Stimulated activated CD8-positive, alpha-beta memory T cell treated with anti-CD3 and anti-CD28 coated beads, Interleukin-4, amount 100 ng/mL, for 1 hour (primary cell): ENCODE results near the gene SERTAD1.

Source experiments
- DNase-seq, 2 donors: peaks; one replicate each; pipeline ENCODE4 v3.0.0-alpha.2; 2020; ENCODE audit warnings: low read depth in 2 of 2, low spot score in 1 of 2

Gene SERTAD1

DNA sequence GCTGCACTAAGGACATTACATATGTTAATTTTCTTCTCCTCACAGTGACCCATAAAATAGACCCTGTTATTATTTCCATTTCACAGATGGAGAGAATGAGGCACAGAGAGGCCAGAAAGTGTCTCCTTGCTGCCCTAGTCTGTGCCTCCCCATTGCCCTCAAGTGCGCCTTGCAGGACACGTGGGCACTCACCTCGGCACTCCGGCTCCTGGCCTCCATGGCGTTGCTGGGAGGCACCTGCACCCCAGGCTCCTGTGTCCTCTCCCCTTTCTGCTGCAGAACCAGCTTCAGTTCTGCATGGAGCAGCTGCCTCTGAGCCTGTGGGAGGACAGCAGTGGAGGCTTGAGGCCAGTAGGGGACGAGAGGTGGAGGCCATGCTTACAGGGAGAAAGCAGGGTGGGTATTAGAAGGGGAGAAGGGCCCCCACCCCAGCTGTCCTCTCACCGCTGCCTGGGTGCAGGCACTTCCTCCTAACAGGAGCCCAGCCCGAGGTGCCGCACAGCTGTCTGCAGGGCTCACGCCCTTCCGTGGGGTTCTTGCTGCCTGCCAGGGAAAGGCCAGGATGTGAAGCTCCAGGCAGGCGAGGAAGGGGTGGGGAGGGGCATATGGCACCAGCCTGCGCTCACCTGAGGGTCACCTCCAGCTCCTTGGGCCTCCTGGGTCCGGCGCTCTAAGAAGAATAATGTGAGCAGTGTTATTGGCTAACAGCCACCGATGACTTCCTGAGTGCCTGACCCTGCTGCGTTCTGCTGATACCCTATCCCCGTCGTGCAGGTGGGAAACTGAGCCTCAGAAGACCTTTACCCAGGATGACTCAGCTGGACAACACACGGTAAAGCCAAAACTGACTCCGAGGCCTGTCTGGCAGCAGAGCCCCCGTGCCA, 17.8 kb downstream of the SERTAD1 start:
- DNase-seq = no peak

DNA sequence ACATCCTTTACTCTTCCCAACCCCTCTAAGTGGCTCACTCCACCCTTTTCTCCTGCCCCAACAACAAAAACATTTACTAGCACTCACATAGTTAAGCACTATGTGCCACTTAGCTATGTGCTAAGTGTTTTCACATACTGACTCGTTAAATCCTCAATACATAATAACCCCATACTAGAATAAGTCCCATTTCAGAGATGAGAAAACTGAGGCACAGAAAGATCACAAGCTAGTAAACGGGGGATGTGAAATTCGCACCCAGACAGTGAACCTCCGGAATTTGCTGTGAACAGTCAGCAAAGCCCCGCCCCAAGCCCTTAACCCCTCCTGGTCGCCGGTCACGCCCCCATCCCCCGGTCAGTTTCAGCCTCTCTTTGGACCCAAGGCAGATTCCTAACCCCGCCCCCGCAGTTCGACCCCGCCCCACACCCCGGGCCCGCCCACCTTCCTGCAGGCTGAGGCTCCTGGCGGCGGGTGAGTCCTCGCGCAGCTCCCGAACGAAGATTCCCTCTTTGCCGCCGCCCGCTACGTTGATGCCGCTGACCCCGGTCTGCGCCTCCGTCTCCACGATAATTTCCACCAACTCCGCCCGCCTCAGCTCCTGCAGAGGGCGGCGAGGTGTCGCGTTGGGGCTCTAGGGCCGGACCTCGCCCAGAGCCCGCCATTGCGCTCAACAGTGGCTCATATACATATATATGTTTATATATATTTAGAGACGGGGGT, 22.4 kb downstream of the SERTAD1 start:
- DNase-seq = peak; percentile 55 to 58

DNA sequence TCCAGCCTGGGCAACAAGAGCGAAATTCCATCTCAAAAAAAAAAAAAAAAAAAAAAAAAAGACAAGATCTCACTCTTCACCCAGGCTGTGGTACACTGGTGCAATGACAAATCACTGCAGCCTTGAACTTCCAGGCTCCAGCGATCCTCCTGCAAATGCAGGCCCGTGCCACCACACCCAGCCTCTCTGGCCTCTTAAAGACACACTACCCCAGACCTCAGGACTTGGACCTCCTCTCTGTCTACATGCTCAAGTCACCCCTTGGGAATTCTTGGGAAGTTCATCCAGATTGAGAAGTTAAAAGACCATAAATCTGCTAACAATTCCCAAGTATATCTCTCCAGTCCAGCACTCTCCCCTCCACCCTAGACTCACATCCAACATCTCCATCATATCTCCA, 25.2 kb downstream of the SERTAD1 start:
- no peak for DNase-seq

- DNase-seq = peak in 1 of 2 donors; percentile 27
Measured at GRCh38 chr19:40398417-40399131, 27.2 kb downstream of the SERTAD1 start.

- no peak for DNase-seq
Measured at GRCh38 chr19:40397568-40397906, 28.3 kb downstream of the SERTAD1 start.

- DNase-seq = no peak
Measured at GRCh38 chr19:40396886-40397567, 28.8 kb downstream of the SERTAD1 start.

DNA sequence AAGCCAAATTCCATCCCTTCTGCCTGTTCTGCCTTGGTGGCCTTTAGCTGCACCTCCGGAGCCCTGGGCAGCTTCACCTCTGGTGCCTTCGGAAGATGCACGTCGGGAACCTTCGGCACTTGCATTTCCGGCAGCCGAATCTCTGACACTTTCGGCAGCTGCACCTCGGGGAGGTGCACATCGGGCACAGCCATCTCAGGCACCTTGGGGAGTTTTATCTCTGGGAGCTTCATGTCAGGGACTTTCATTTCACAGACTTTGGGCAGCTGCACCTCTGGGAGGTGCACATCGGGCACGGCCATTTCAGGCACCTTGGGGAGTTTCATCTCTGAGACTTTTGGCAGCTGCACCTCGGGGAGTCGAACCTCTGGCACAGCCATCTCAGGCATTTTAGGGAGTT, 29.8 kb downstream of the SERTAD1 start:
- no peak for DNase-seq

DNA sequence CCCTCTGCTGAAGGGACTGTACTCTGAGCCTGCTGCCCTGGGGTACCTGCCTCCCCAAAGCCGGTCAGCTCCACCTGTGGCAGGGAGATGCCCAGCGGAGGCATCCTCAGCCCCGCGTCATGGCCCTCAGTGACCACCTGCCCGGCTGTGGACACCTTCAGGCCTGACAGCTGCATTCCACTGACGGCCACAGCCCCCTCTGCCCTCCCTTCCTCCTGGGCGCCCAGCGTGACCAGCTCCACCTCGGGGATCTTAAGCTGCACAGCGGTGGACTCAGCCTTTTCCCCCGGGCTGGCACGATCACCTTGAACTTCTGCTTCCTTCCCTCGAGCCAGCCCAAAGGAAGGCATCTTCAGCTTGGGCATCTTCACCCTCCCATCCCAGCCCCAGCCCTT, 31.0 kb downstream of the SERTAD1 start:
- DNase-seq = no peak

DNA sequence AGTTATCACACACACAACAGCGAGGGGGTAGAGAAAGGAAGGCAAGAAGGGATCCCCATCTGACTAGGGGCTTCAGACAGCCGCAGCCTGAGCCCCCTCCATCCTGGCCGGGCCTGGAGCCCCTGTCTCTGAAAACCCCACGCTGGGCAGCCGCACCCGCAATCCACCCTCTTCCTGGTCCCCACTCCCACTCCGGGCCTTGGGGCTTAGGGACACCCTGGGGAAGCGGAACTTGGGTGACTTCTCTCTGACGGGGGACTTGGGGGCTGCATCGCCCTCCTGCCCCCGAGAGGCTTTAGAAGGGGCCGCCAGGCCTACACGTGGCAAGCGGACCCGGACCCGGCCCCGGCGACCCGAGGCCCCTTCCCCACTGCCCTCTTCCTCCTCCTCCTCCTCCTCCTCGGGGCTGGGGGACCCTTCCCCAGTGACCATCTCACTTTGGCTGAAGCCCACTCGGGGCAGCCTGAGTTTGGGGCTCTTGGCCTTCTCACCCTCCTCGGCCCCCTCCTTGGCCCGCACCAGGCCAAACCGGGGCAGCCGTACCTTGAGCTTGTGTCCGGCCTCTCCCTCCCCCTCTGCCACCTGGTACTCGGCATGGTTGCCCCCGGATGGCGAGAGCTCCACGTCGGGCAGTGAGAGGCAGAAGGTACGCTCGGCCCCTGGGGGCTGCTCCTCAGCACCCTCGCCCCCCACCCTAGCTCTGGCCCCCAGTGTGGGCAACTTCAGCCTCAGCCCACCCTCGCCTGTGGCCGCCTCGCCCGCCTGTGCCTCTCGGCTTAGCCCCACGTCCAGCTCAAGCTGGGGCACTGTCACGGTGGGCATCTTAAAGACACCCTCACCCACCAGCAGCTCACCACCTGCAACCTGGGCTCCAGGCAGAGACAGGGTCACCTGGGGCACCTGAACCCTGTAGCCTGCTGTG, 31.6 kb downstream of the SERTAD1 start:
- DNase-seq = no peak

DNA sequence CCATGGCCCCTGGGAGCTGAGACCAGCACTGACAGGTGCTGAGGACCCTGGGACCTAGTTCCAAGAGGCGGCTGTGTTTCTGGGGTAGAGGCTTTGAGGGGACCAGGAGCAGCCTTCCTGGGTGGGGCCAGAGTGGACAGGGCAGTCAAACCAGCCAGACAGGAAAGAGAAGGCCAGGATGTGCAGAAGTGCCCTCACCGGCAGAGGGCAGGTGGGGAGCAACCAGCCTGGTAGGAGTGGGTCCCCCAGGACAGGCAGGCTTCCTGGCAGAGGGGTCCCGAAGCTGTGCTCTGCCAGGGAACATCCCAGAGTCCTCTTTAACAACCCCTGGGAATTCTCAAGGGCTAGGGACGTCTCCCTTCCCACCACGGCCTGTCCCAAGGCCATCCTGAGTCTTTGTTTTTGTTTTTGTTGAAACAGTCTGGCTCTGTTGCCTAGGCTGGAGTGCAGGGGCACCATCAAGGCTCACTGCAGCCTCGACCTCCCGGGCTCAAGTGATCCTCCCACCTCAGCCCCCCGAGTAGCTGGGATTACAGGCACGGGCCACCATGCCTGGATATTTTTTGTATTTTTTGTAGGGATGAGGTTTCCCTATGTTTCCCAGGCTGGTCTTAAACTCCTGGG, 32.8 kb downstream of the SERTAD1 start:
- DNase-seq = no peak

GRCh38 chr19:40392123-40392522, 33.7 kb downstream of the SERTAD1 start:
- no peak for DNase-seq

DNA sequence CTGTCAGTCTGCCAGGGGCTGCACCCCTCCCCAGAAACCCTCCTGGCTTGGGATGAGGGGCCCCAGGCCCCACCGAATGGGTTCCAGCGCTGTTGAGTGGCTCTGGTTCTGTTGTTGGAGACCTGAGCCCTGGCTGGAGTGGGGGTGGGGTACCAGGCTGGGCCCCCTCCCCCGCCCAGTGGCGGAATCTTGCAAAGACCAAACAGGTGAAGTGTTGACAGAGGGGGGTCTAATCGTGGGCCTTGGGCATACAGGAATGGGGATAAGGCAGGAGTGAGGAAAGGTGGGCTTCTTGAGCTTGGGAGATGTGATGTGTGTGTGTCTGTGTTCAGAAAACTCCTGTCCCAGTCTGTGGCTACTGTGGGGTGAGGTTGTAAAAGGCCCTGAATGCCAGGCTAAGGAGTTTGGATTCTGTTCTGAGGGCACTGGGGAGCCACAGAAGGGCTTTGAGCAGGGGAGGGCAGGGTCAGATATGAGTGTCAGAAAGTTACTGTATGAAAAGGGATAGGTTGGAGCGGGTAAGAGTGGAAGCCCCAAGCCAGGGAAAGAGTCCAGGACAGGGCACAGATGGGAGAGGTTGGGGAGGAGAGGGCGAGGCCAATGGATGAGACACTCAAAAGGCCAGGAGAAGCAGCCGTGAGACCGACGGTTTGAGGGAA, 35.6 kb downstream of the SERTAD1 start, which contains the start of gene HIPK4:
Gene HIPK4, minus strand, starts transcription at position 98 of the 659 bp plus-strand sequence. CDS start 279 bp downstream, outside the sequence.
- DNase-seq = no peak

GRCh38 chr19:40389404-40390083, 36.2 kb downstream of the SERTAD1 start:
- no peak for DNase-seq

GRCh38 chr19:40388481-40388880, 37.3 kb downstream of the SERTAD1 start:
- DNase-seq = no peak

- no peak for DNase-seq
Measured at GRCh38 chr19:40387155-40387554, 38.6 kb downstream of the SERTAD1 start.

GRCh38 chr19:40383668-40384248, 42.0 kb downstream of the SERTAD1 start:
- DNase-seq = no peak

GRCh38 chr19:40381321-40381720, 44.5 kb downstream of the SERTAD1 start:
- no peak for DNase-seq
